Progenitor cell of endocrine pancreas (in vitro differentiated cells): ENCODE measurements around the gene ANKRD34A. TPM values are rescaled to one million over a fixed set of nuclear protein-coding genes. Genes with fewer than 3 reads are reported as not detected.

Source experiments
- DNase-seq: peaks from one replicate; pipeline ENCODE4 v3.0.0; 2021; ENCODE audit warnings: low spot score; ENCODE audit not compliant: unreplicated experiment
- H3K27ac Mint-ChIP-seq: 2 replicates; pipeline ENCODE4 v1.8.0; 2021; ENCODE audit warnings: mild to moderate bottlenecking, moderate library complexity, mixed read lengths
- H3K27me3 Mint-ChIP-seq: 2 replicates; pipeline ENCODE4 v1.8.0; 2021; ENCODE audit warnings: mixed read lengths
- H3K36me3 Mint-ChIP-seq: 2 replicates; pipeline ENCODE4 v1.8.0; 2022; ENCODE audit warnings: mixed read lengths; ENCODE audit not compliant: insufficient read depth
- H3K4me1 Mint-ChIP-seq: 2 replicates; pipeline ENCODE4 v1.8.0; 2021; ENCODE audit warnings: low read depth, mixed read lengths
- H3K4me3 Mint-ChIP-seq: 2 replicates; pipeline ENCODE4 v1.8.0; 2021; ENCODE audit warnings: low read depth, mild to moderate bottlenecking, moderate library complexity, mixed read lengths
- H3K9me3 Mint-ChIP-seq: 2 replicates; pipeline ENCODE4 v1.8.0; 2021; ENCODE audit warnings: low read depth, mixed read lengths
- total RNA-seq: library from RNA; stranded (reverse); gene quantifications from 2 replicates; pipeline ENCODE4 v1.2.1, GENCODE V29; 2021
- TF ChIP-seq, protein P1 (sequence below): fragments of 200-600 bp; sonication (generic); IDR thresholded peaks from one replicate; pipeline ENCODE4 v1.5.0; 2021; ENCODE audit warnings: antibody characterized with exemption, mild to moderate bottlenecking; ENCODE audit not compliant: unreplicated experiment

ANKRD34A gene
- total RNA-seq, 1 donor from 2014 or later: 0.22 TPM

DNA sequence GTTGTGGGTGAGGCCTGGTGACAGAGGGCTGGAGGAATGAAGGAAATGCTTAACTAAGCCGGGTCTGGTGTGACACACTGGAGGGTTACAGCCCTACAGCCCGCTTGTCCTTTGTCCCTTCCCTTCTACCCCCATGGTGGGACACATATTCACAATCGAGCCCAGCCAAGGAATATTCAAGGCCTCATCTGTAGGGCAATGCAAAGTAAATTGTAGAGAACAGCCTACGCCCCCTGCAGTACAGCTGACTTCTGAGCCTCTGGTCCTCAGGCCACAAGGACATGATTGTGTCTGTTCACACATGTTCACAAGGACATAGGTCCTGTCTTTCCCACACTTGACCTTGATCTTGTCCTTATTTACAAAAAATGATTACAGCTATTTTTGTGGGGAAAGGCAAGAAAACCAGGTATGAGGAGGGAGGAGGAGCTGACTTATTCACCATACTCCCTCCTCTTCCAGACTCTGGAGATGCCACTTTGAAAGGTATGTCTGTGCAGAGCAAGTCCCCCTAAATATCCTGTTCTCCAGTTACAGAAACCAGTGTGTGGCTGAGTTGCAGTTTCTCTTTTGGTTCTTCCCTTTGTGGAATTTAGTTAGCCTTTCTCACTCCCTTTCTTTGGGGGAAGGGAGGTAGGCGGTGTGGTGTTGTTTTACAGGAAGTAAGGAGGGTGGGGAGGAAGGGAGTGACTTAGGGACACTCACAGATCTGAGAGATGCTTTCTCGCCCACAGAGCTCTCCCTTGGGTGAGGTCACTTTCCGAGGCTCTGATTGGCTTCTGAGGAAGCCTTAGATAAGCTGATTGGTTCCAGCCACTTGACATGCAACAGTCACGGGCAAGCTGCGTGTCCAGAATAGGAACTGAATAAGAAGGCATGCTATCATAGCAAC, 14.7 kb upstream of the ANKRD34A start:
- H3K4me1 Mint-ChIP-seq: peaks cover 6% of the 10 kb centered on the region
- no peak overlapping the region for H3K4me3 Mint-ChIP-seq
- H3K9me3 Mint-ChIP-seq: no peaks in the 10 kb centered on the region
- TF ChIP-seq, protein P1, sequence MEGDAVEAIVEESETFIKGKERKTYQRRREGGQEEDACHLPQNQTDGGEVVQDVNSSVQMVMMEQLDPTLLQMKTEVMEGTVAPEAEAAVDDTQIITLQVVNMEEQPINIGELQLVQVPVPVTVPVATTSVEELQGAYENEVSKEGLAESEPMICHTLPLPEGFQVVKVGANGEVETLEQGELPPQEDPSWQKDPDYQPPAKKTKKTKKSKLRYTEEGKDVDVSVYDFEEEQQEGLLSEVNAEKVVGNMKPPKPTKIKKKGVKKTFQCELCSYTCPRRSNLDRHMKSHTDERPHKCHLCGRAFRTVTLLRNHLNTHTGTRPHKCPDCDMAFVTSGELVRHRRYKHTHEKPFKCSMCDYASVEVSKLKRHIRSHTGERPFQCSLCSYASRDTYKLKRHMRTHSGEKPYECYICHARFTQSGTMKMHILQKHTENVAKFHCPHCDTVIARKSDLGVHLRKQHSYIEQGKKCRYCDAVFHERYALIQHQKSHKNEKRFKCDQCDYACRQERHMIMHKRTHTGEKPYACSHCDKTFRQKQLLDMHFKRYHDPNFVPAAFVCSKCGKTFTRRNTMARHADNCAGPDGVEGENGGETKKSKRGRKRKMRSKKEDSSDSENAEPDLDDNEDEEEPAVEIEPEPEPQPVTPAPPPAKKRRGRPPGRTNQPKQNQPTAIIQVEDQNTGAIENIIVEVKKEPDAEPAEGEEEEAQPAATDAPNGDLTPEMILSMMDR: peak; percentile 10
- H3K36me3 Mint-ChIP-seq: peaks cover 1% of the 10 kb centered on the region
- no peaks in the 10 kb centered on the region for H3K27me3 Mint-ChIP-seq
- H3K27ac Mint-ChIP-seq: no peak overlapping the region
- no peak for DNase-seq

DNA sequence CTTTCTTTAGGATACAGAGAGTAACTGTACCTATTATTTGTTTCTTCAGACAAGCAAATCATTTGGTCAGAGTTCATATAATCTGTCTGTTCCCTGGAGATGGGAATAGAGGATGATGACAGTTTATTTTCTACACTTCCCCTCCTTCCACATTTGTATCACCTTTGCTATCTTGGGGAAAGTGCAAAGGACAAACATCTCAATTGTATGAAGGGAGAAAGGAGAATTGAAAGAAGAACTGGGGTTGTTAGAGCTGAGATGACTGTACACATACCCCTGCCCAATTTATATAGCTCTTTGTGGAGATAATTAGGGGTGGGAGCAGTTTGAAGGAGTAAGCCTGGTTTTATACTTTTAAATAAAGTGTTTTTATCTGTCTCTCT, 14.1 kb upstream of the ANKRD34A start:
- Mint-ChIP-seq H3K9me3 (no peaks in the 10 kb centered on the region), H3K36me3 (peaks cover 1% of the 10 kb centered on the region), H3K27ac (no peak overlapping the region), H3K27me3 (no peaks in the 10 kb centered on the region), H3K4me1 (peaks cover 4% of the 10 kb centered on the region), H3K4me3 (no peak overlapping the region)
- DNase-seq: no peak
- TF ChIP-seq, protein P1: no peak

DNA sequence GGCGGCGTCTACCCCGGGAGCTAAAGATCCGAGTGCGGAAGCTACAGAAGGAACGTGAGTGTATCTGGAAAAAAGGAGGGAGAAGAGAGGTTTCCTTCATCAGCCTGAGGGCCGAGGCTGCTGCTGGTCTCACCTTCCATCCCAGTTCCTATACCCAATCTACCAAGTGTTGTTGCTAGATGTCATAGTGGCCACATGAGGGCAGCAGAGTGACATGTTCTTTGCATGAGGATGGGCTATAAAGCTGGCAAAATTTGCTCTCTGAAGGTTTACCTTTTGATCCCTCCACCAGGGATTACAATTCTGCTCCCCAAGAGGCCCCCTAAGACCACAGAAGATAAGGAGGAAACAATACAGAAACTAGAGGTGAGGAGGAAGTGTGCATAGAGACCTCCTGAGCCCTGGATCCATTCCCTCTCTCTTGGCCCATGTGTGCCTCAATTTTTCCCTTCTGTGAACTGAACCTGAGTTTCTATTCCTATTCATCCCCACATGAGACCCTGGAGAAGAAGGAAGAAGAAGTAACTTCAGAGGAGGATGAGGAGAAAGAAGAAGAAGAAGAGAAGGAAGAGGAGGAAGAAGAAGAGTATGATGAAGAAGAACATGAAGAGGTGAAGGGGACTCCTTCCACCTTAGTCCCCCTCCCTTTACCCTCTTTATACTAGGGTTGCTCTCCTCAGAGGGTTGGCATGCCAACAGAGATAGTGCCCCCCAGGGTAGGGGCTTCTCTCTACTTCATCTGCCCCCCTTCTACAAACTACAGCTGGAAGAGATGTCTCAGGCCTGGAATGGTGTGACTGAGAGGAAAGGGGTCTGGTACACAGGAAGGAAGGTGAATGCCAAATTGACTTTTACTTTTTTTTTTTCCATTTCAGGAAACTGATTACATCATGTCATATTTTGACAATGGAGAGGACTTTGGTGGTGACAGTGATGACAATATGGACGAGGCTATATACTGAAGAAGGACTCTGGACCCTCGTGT, 13.4 kb upstream of the ANKRD34A start:
- TF ChIP-seq, protein P1: peak; percentile 82

DNA sequence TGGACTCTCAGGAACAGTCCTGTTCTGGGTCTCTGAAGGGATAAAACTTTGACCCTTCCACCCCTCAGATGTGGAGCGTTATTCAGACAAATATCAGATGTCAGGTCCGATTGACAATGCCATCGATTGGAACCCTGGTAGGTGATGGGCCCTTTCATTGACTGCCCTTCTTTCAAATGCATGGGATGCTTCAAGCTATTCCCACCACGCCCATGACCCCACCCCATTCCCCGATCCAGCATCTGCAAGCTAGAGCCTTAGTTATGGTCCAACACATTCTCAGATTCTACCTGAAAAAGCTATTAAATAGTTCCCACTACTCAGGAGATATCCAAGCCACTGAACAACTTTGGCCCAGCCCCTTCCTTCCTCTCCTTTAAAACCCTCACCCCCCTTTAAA, 12.6 kb upstream of the ANKRD34A start:
- Mint-ChIP-seq H3K9me3 (no peaks in the 10 kb centered on the region), H3K27me3 (no peaks in the 10 kb centered on the region), H3K4me3 (no peak overlapping the region), H3K36me3 (peaks cover 1% of the 10 kb centered on the region), H3K4me1 (peaks cover 4% of the 10 kb centered on the region), H3K27ac (no peak overlapping the region)
- TF ChIP-seq, protein P1: no peak
- DNase-seq: no peak

More for the DNA sequence above, 13.4 kb upstream of the ANKRD34A start:
- H3K27ac Mint-ChIP-seq: peak overlapping the region; percentile 5
- DNase-seq: peak; percentile 19
- no peaks in the 10 kb centered on the region for H3K27me3 Mint-ChIP-seq
- H3K4me1 Mint-ChIP-seq: peaks cover 4% of the 10 kb centered on the region
- peaks cover 1% of the 10 kb centered on the region for H3K36me3 Mint-ChIP-seq
- H3K9me3 Mint-ChIP-seq: no peaks in the 10 kb centered on the region
- H3K4me3 Mint-ChIP-seq: no peak overlapping the region

DNA sequence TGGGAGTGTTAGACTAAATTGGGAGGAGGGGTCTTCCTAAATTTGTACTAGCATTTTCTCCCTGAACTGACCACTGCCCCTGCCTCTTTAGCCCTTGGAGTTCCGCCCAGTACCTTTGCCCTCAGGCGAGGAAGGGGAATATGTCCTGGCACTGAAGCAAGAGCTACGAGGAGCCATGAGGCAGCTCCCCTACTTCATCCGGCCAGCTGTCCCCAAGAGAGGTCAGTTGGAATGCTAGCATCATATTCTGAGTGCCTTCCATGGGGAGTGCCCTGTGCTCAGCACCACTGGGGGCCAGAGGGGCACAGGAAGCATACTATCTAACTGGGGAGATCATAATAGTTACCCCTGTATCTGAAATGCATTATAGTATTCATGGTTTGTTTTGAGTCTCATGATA, 10.8 kb upstream of the ANKRD34A start:
- no peak overlapping the region for H3K27ac Mint-ChIP-seq
- TF ChIP-seq, protein P1: no peak
- H3K4me1 Mint-ChIP-seq: peaks cover 4% of the 10 kb centered on the region
- H3K27me3 Mint-ChIP-seq: no peaks in the 10 kb centered on the region
- H3K9me3 Mint-ChIP-seq: no peaks in the 10 kb centered on the region
- H3K4me3 Mint-ChIP-seq: no peak overlapping the region
- peaks cover 1% of the 10 kb centered on the region for H3K36me3 Mint-ChIP-seq
- DNase-seq: no peak
